Right lobe of liver (tissue), 4 donors: ENCODE results near the gene ENC1.

Experiments
- POLR2A ChIP-seq: fragments of 450-650 bp; IDR thresholded peaks from one replicate; pipeline ENCODE4 v1.6.1; 2017; ENCODE audit warnings: antibody characterized with exemption, mild to moderate bottlenecking
- TF ChIP-seq, protein P1 (sequence below), 4 donors: fragments of 200-600 bp in 3 of 4; fragments of 450-650 bp in 1 of 4; IDR thresholded peaks; one replicate each; pipeline versions ENCODE4 v1.5.1 to v1.8.0; 2016 to 2022; ENCODE audit warnings: antibody characterized with exemption in 4 of 4, mild to moderate bottlenecking in 2 of 4
- donor health status: DM: no; HTN: no; CAD: no.
- donor health status: DM: no; HTN: no; CAD: no.
- donor health status: DM: no; HTN: yes; CAD: no.

DNA sequence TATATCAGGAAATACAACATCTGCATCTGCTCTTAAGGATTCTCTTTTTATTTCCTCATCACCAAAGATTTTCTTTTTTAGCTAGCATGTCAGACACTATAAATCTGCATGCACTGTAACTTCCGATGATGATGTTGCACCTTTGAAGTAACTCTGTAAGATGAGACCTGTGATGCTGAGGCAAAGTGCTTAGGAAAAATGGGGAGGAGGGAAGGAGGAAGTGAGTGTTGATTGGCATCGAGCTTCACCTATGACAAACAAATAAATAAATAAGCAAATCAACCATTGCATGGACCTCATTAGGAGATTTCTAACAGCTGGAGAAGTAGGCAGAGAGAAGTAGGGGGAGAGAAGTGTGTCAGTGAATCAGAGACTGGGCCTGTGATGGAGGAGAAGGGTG is 52.6 kb downstream of the ENC1 start:
- TF ChIP-seq, protein P1, sequence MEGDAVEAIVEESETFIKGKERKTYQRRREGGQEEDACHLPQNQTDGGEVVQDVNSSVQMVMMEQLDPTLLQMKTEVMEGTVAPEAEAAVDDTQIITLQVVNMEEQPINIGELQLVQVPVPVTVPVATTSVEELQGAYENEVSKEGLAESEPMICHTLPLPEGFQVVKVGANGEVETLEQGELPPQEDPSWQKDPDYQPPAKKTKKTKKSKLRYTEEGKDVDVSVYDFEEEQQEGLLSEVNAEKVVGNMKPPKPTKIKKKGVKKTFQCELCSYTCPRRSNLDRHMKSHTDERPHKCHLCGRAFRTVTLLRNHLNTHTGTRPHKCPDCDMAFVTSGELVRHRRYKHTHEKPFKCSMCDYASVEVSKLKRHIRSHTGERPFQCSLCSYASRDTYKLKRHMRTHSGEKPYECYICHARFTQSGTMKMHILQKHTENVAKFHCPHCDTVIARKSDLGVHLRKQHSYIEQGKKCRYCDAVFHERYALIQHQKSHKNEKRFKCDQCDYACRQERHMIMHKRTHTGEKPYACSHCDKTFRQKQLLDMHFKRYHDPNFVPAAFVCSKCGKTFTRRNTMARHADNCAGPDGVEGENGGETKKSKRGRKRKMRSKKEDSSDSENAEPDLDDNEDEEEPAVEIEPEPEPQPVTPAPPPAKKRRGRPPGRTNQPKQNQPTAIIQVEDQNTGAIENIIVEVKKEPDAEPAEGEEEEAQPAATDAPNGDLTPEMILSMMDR (IDR thresholded peaks at IDR 0.05) = no peak
- TF ChIP-seq POLR2A = no peak
